Heart left ventricle (tissue), 13 donors: Measurements from ENCODE around the gene UBE2H.

Experiments used
- POLR2A ChIP-seq, 2 donors: fragments of 450-650 bp; IDR thresholded peaks; one replicate each; pipeline ENCODE4 v1.6.1; 2017; ENCODE audit warnings: antibody characterized with exemption in 2 of 2, mild to moderate bottlenecking in 2 of 2, moderate library complexity in 2 of 2
- TF ChIP-seq, protein P1 (sequence below), 12 donors: fragments of 200-600 bp; sonication (generic) in 4 of 12; IDR thresholded peaks; one replicate each; pipeline versions ENCODE4 v1.5.0 to v1.8.0; 2018 to 2022; ENCODE audit warnings: antibody characterized with exemption in 12 of 12, mild to moderate bottlenecking in 5 of 12
- donor health status: ischemic (EF 13 %, LVEDD 7.1; RV severe dilation, severe dysfunction).
- donor health status: DM: no; HTN: yes; CAD: no.
- donor health status: DM: no; HTN: no; CAD: no.
- donor health status: ischemic (EF 25% LVEDD 6.9; RV normal size, moderate dysfunction).
- donor health status: ischemic (EF 25% LVEDD 5.7; RV mildly dilated, moderate dysfunction).
- donor health status: ischemic (EF 35%, LVEDD 5.7; RV mildly dilated, moderate dysfunction).
- donor health status: nonischemic (EF 11% LVEDD 7.7; RV severe dilation, severe dysfunction).
- donor health status: DM: yes; HTN: yes; CAD: no.
- donor health status: PGD.
- donor health status: ischemic (EF 29% LVEDD 5.4; RV normal size, mild dysfunction).
- donor health status: nonischemic (EF 23%, LVEDD 6.1; RV moderate dilation, normal function).

DNA sequence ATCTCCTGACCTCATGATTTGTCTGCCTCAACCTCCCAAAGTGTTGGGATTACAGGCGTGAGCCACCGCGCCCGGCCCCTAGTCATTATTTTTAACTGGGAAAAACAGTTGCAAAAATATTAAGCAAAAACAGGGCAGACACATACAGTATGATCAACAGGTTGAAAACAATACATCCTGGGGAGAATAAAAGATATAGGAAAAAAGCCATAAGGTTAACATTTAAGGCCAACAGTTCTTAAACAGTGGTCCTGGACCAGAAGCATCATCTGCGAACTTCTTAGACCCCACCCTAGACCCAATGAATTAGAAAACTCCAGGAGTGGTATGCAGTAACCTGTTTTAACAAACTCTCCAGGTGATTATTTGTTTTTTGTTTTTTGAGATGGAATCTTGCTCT is 6.5 kb downstream of the UBE2H start:
- TF ChIP-seq POLR2A (IDR thresholded peaks at IDR 0.05), result no peak
- TF ChIP-seq, protein P1, sequence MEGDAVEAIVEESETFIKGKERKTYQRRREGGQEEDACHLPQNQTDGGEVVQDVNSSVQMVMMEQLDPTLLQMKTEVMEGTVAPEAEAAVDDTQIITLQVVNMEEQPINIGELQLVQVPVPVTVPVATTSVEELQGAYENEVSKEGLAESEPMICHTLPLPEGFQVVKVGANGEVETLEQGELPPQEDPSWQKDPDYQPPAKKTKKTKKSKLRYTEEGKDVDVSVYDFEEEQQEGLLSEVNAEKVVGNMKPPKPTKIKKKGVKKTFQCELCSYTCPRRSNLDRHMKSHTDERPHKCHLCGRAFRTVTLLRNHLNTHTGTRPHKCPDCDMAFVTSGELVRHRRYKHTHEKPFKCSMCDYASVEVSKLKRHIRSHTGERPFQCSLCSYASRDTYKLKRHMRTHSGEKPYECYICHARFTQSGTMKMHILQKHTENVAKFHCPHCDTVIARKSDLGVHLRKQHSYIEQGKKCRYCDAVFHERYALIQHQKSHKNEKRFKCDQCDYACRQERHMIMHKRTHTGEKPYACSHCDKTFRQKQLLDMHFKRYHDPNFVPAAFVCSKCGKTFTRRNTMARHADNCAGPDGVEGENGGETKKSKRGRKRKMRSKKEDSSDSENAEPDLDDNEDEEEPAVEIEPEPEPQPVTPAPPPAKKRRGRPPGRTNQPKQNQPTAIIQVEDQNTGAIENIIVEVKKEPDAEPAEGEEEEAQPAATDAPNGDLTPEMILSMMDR (IDR thresholded peaks at IDR 0.05), result no peak
